Osteocyte (in vitro differentiated cells): Measurements from ENCODE around the gene KDM6A. TPM values are rescaled to one million over a fixed set of nuclear protein-coding genes. Genes with fewer than 3 reads are reported as not detected.

Experiments used
- DNase-seq: peaks from one replicate; pipeline ENCODE4 v3.0.0; 2021; ENCODE audit warnings: mixed read lengths; ENCODE audit not compliant: unreplicated experiment; ENCODE audit errors: extremely low spot score
- H3K27ac Mint-ChIP-seq: one replicate; pipeline ENCODE4 v1.8.0; 2021; ENCODE audit warnings: mild to moderate bottlenecking, mixed read lengths; ENCODE audit not compliant: unreplicated experiment
- H3K27me3 Mint-ChIP-seq: one replicate; pipeline ENCODE4 v1.8.0; 2021; ENCODE audit warnings: mixed read lengths; ENCODE audit not compliant: unreplicated experiment
- H3K36me3 Mint-ChIP-seq: one replicate; pipeline ENCODE4 v1.8.0; 2021; ENCODE audit warnings: mixed read lengths; ENCODE audit not compliant: unreplicated experiment
- H3K4me1 Mint-ChIP-seq: one replicate; pipeline ENCODE4 v1.8.0; 2021; ENCODE audit warnings: mixed read lengths; ENCODE audit not compliant: unreplicated experiment
- H3K4me3 Mint-ChIP-seq: one replicate; pipeline ENCODE4 v1.8.0; 2021; ENCODE audit warnings: mild to moderate bottlenecking, moderate library complexity, mixed read lengths; ENCODE audit not compliant: unreplicated experiment
- H3K9me3 Mint-ChIP-seq: one replicate; pipeline ENCODE4 v1.8.0; 2021; ENCODE audit warnings: mixed read lengths; ENCODE audit not compliant: unreplicated experiment
- total RNA-seq: library from RNA; stranded (reverse); gene quantifications from 2 replicates; pipeline ENCODE4 v1.2.1, GENCODE V29; 2021
- TF ChIP-seq, protein P1 (sequence below): fragments of 200-600 bp; sonication (generic); IDR thresholded peaks from 2 replicates; pipeline ENCODE4 v1.5.0; 2021; ENCODE audit warnings: antibody characterized with exemption, mild to moderate bottlenecking, moderate library complexity

Gene KDM6A
- total RNA-seq, 1 donor from 2014 or later, result 17.6 TPM

DNA sequence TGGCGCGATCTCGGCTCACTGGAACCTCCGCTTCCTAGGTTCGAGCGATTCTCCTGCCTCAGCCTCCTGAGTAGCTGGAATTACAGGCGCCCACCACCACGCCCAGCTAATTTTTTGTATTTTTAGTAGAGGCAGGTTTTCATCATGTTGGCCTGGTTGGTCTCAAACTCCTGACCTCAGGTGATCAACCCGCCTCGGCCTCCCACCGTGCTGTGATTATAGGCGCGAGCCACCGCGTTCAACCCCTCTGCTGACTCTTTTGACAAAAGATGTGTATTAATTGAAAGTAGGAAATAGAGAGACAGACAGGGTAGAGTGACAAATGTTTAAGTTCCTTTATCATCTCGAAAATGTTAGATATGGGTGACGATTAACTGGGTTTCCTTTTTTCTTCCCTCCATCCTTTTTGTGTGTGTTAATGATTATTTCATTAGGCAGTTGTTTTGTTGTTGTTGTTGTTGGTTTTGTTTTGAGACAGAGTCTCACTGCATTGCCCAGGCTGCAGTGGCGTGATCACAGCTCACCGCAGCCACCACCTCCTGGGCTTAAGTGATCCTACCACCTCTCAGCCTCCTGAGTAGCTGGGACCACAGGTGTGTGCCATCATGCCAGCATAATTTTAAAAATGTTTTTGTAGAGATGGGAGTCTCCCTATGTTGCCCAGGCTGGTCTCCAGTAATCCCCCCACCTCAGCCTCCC lies 79.5 kb downstream of the KDM6A start:
- Mint-ChIP-seq H3K4me3 (no peak overlapping the region), H3K27me3 (no peaks in the 10 kb centered on the region), H3K27ac (no peak overlapping the region), H3K36me3 (peaks cover 2% of the 10 kb centered on the region), H3K9me3 (no peaks in the 10 kb centered on the region), H3K4me1 (peaks cover 22% of the 10 kb centered on the region)
- DNase-seq, result no peak
- TF ChIP-seq, protein P1, sequence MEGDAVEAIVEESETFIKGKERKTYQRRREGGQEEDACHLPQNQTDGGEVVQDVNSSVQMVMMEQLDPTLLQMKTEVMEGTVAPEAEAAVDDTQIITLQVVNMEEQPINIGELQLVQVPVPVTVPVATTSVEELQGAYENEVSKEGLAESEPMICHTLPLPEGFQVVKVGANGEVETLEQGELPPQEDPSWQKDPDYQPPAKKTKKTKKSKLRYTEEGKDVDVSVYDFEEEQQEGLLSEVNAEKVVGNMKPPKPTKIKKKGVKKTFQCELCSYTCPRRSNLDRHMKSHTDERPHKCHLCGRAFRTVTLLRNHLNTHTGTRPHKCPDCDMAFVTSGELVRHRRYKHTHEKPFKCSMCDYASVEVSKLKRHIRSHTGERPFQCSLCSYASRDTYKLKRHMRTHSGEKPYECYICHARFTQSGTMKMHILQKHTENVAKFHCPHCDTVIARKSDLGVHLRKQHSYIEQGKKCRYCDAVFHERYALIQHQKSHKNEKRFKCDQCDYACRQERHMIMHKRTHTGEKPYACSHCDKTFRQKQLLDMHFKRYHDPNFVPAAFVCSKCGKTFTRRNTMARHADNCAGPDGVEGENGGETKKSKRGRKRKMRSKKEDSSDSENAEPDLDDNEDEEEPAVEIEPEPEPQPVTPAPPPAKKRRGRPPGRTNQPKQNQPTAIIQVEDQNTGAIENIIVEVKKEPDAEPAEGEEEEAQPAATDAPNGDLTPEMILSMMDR, result no peak

DNA sequence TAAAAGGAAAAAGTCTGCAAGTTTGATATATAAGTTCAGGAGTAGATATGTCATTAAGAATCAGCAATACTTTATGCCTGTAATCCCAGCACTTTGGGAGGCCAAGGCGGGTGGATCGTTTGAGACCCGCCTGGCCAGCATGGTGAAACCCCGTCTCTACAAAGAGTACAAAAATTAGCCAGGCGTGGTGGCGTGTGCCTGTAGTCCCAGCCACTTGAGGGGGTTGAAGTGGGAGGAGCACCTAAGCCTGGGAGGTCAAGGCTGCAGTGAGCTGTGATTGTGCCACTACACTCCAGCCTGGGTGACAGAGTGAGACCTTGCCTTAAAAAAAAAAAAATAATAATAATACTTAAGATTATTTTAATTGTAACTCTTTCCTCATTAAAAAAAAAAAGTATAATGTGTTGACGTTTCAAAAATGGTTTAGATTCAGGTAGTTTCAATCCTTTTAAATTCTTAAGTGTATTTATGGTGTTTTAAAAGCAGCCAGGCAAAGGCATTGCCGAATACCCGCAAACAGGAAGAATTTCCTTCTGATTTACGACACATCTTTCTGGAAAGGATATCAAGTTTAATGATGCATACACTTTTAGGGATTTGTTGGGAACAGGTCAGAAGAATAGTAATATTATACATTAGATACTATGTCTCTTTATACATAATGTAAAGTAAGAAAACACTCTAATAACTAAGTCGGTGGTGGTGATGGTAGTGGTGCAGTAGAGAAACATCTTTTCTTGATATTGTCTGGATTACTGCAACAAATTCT lies 80.9 kb downstream of the KDM6A start:
- H3K9me3 Mint-ChIP-seq, result no peaks in the 10 kb centered on the region
- H3K4me1 Mint-ChIP-seq, result peaks cover 22% of the 10 kb centered on the region
- no peaks in the 10 kb centered on the region for H3K27me3 Mint-ChIP-seq
- no peak overlapping the region for H3K4me3 Mint-ChIP-seq
- TF ChIP-seq, protein P1, result no peak
- no peak overlapping the region for H3K27ac Mint-ChIP-seq
- H3K36me3 Mint-ChIP-seq, result peaks cover 2% of the 10 kb centered on the region
- DNase-seq, result no peak

DNA sequence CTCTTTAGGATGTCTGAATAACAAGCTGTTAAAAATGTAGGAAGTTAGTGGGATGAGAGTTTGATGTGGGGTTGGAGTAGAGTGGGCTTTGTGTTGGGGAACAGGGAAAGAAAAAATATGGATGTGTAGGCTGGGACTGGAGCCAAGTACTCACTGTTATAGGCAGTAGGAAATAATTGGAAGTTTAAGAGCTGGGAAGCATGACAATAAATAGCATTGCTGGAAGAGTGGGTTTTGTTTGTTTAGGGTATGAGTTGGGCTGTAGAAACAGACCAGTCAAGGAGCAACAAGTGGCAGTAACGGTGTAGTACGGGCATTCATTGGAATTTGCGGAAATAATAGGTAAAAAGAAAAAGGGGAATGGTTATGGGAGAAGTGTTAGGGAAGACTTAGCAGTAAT lies 81.6 kb downstream of the KDM6A start:
- Mint-ChIP-seq H3K27me3 (no peaks in the 10 kb centered on the region), H3K4me3 (no peak overlapping the region), H3K4me1 (peaks cover 22% of the 10 kb centered on the region), H3K27ac (no peak overlapping the region), H3K36me3 (peaks cover 2% of the 10 kb centered on the region), H3K9me3 (no peaks in the 10 kb centered on the region)
- TF ChIP-seq, protein P1, result no peak
- DNase-seq, result no peak

DNA sequence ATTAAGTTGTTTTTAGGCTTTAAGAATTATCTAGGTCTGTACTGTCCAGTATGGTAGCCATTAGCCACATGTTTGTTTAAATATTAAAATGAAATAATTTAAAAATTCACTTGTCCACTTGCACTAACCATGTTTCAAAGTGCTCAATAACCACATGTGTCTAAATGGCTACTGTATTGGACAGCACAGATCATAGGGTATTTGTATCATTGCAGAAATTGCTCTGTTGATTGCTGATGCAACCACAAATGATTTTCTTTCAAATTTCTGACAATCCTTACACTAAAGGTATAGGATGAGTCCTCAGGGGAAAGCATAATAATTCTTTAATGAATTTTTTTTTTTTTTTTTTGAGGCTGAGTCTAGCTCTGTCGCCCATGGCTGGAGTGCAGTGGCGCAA lies 84.9 kb downstream of the KDM6A start:
- no peak overlapping the region for H3K27ac Mint-ChIP-seq
- TF ChIP-seq, protein P1, result no peak
- no peaks in the 10 kb centered on the region for H3K27me3 Mint-ChIP-seq
- H3K9me3 Mint-ChIP-seq, result no peaks in the 10 kb centered on the region
- no peak overlapping the region for H3K4me3 Mint-ChIP-seq
- DNase-seq, result no peak
- H3K36me3 Mint-ChIP-seq, result no peaks in the 10 kb centered on the region
- peaks cover 14% of the 10 kb centered on the region for H3K4me1 Mint-ChIP-seq

DNA sequence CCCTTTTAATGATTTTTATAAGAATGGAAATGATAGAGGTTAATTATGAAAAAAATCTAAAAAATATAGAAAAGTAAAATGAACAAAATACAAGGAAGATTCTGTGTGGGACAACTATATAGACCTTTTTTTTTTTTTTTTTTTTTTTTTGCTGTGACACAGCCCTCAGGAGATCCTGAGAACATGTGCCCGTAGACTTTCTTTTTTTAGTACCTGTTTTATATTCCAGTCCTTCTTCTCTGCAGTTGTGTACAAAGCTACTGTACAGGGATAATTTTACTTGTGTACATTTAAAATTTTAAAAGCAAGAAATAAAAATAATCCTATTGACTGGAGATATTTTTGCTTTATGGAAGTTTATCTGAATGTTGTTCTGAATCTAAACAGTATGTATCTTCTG lies 85.5 kb downstream of the KDM6A start:
- TF ChIP-seq, protein P1, result no peak
- DNase-seq, result no peak
- Mint-ChIP-seq H3K27ac (no peak overlapping the region), H3K4me3 (no peak overlapping the region), H3K9me3 (no peaks in the 10 kb centered on the region), H3K36me3 (peaks cover 2% of the 10 kb centered on the region), H3K4me1 (peaks cover 12% of the 10 kb centered on the region), H3K27me3 (no peaks in the 10 kb centered on the region)
